Body of pancreas (tissue), 4 donors: ENCODE results near the gene MAP10. TPM values are rescaled to one million over a fixed set of nuclear protein-coding genes. Genes with fewer than 3 reads are reported as not detected.

Experiments
- ATAC-seq: fragments of 150-250 bp; one replicate; pipeline ENCODE4 v1.9.1; 2016
- DNase-seq, 4 donors: peaks; one replicate each; pipeline ENCODE4 v3.0.0-alpha.2; 2019
- H3K27ac ChIP-seq, 4 donors: fragments of 200-600 bp; sonication (generic); 1 replicate in 3 of 4; 2 replicates in 1 of 4; pipeline versions ENCODE4 v1.5.1 to v1.6.1; 2016 to 2019; ENCODE audit warnings: mild to moderate bottlenecking in 1 of 4, mixed read lengths in 1 of 4, moderate library complexity in 1 of 4
- H3K27me3 ChIP-seq, 2 donors: fragments of 200-600 bp; sonication (generic); one replicate each; pipeline ENCODE4 v1.6.0; 2016; ENCODE audit warnings: mild to moderate bottlenecking in 1 of 2
- H3K36me3 ChIP-seq, 2 donors: fragments of 200-600 bp; sonication (generic); replicated peaks in 1 of 2; 2 replicates each; pipeline ENCODE4 v1.5.1; 2016; ENCODE audit warnings: low read depth in 2 of 2; ENCODE audit not compliant: insufficient read depth in 1 of 2
- H3K4me1 ChIP-seq: fragments of 200-600 bp; sonication (generic); one replicate; pipeline ENCODE4 v1.6.0; 2016
- H3K4me3 ChIP-seq, 2 donors: fragments of 200-600 bp; sonication (generic); 1 replicate in 1 of 2; 2 replicates in 1 of 2; pipeline ENCODE4 v1.5.1; 2016 to 2019
- H3K9me3 ChIP-seq, 3 donors: fragments of 200-600 bp; sonication (generic); 1 replicate in 2 of 3; 2 replicates in 1 of 3; pipeline ENCODE4 v1.5.1; 2016
- POLR2A ChIP-seq, 3 donors: fragments of 450-650 bp; IDR thresholded peaks; one replicate each; pipeline ENCODE4 v1.6.1; 2016; ENCODE audit warnings: antibody characterized with exemption in 3 of 3, mild to moderate bottlenecking in 2 of 3
- WGBS, 2 donors: methylation state at CpG; one replicate each; pipeline ENCODE4 v1.1.5; 2017; 5-methylcytosine and 5-hydroxymethylcytosine counted together
- intact Hi-C: fragments of 100-400 bp; cut with DNase I; formaldehyde crosslinking; loops from one replicate; pipeline ENCODE4 v1.15.1; 2023
- total RNA-seq, 2 donors: library from RNA; depleted of rRNA; stranded (reverse); fragments of >200 nt; gene quantifications; one replicate each; pipeline ENCODE4 v1.1.0, GENCODE V29; 2016
- TF ChIP-seq, protein P1 (sequence below), 7 experiments: fragments of 450-650 bp in 4 of 7; fragments of 200-600 bp in 3 of 7; sonication (generic) in 3 of 7; IDR thresholded peaks; one replicate each; pipeline ENCODE4 v1.5.1; 2016 to 2019; ENCODE audit warnings: antibody characterized with exemption in 7 of 7

MAP10 gene
- total RNA-seq = 1 to 10 TPM; 2.3 to 4.2 TPM

DNA sequence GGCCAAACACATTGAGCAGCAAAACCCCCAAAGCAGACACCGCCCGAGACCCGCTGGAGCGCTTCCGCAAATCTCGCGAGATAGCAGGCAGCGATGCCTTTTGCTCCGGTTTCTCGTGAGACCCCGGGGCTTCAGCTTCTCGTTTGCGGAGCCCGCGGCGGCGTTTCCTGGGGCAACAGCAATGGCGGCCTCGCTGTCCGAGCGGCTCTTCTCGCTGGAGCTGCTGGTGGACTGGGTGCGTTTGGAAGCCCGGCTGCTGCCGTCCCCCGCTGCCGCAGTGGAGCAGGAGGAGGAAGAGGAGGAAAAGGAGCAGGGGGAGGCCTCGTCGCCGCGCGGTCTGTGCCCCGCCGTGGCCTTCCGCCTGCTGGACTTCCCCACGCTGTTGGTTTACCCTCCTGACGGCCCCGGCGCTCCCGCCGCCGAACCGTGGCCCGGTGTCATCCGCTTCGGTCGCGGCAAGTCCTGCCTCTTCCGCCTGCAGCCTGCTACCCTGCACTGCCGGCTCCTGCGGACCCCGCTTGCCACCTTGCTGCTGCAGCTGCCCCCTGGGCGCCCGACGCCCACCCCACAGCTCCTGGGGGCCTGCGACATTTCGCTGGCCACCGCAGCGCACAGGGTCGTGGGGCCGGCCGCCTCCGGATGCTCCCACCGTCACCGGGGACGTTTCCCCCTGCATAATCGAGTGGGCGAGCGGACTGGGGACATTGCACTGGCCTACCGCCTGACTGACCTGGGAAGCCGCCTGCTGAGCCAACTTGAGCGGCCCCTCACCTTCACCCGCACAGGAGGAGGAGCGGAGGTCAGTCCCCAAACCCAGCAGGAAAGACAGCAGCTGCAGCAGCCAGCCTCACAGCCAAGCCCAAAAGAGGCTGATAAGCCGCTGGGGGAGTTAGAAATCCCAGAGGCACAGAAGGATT is at the start of gene MAP10:
Gene MAP10 (plus strand): TSS at position 148 of the 917 bp plus-strand sequence. CDS start 34 bp downstream, at position 182.
- H3K4me1 ChIP-seq = peaks cover 13% of the 10 kb centered on the region
- WGBS, 2 donors = 3 to 8% methylated on average over 20 to 75 of the region's 75 CpGs
- intact Hi-C loops = no loop called here
- peak; percentile 58 to 83 (median 71) for TF ChIP-seq POLR2A (IDR thresholded peaks at IDR 0.05)
- TF ChIP-seq, protein P1, sequence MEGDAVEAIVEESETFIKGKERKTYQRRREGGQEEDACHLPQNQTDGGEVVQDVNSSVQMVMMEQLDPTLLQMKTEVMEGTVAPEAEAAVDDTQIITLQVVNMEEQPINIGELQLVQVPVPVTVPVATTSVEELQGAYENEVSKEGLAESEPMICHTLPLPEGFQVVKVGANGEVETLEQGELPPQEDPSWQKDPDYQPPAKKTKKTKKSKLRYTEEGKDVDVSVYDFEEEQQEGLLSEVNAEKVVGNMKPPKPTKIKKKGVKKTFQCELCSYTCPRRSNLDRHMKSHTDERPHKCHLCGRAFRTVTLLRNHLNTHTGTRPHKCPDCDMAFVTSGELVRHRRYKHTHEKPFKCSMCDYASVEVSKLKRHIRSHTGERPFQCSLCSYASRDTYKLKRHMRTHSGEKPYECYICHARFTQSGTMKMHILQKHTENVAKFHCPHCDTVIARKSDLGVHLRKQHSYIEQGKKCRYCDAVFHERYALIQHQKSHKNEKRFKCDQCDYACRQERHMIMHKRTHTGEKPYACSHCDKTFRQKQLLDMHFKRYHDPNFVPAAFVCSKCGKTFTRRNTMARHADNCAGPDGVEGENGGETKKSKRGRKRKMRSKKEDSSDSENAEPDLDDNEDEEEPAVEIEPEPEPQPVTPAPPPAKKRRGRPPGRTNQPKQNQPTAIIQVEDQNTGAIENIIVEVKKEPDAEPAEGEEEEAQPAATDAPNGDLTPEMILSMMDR (IDR thresholded peaks at IDR 0.05) = no peak
- no peaks in the 10 kb centered on the region for H3K9me3 ChIP-seq
- H3K36me3 ChIP-seq = no peaks in the 10 kb centered on the region
- peak within 1 kb of the TSS; percentile 66 to 77 for H3K4me3 ChIP-seq
- peak within 1 kb of the TSS; percentile 79 to 90 (median 85) for H3K27ac ChIP-seq
- peak; percentile 85 for ATAC-seq
- no peaks in the 10 kb centered on the region for H3K27me3 ChIP-seq
- peak; percentile 72 to 78 (median 78) for DNase-seq

GRCh38 chr1:232764458-232765251 is 40.6 kb upstream of the MAP10 start:
- no peak overlapping the region for H3K4me3 ChIP-seq
- no peaks in the 10 kb centered on the region for H3K36me3 ChIP-seq
- intact Hi-C loops = no loop called here
- H3K4me1 ChIP-seq = peaks cover 15% of the 10 kb centered on the region
- peak in 3 of 4 donors; percentile 34 to 58 (median 44) for DNase-seq
- TF ChIP-seq POLR2A (IDR thresholded peaks at IDR 0.05) = no peak
- TF ChIP-seq, protein P1 (IDR thresholded peaks at IDR 0.05) = no peak
- peak overlapping the region; percentile 18 to 33 (median 21) for H3K27ac ChIP-seq
- ATAC-seq = peak; percentile 69
- no peaks in the 10 kb centered on the region for H3K27me3 ChIP-seq
- no peaks in the 10 kb centered on the region for H3K9me3 ChIP-seq
- WGBS, 2 donors = 39% methylated on average over 4 of the region's 4 CpGs

- ATAC-seq = no peak
- Histone ChIP-seq H3K4me1 (peaks cover 15% of the 10 kb centered on the region), H3K27me3 (no peaks in the 10 kb centered on the region), H3K27ac (peak overlapping the region in 3 of 4 donors; percentile 12 to 33 (median 20)), H3K9me3 (no peaks in the 10 kb centered on the region), H3K4me3 (no peak overlapping the region), H3K36me3 (no peaks in the 10 kb centered on the region)
- DNase-seq = no peak
- intact Hi-C loops = no loop called here
- TF ChIP-seq, protein P1 (IDR thresholded peaks at IDR 0.05) = no peak
- TF ChIP-seq POLR2A (IDR thresholded peaks at IDR 0.05) = no peak
- WGBS, 2 donors = 48 to 54% methylated on average over 6 of the region's 6 CpGs
Measured at GRCh38 chr1:232765542-232765941, 39.7 kb upstream of the MAP10 start.

DNA sequence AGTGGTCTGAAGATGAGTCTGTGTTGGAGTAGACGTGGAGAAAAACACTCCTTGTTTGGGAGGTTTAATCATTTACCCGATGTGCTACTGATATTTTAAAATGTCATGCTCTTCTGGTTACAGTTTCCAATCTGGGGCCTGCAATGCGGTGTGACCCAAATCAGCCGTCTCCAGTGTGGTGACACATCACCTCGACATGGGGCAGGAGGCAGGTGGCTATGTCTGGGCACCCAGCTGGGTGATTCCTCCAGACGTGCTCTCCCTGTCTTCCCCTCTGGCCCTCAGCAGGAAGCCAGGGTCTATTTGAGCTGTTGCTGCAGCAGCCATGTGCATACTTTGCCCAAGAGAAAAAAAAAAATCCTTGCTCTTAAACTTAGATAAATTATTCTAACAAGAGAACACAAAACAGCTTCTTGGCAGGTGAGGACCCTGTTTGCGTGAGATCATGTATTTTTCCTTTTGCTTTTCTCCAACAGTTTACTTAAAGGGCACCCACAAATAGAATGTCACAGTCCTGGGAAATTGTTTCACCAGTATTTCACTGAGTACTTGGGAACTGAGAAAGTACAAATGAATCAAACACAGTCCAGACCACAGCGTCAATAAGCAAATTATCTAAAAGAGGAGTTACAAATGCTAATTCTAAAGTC is 38.9 kb upstream of the MAP10 start:
- TF ChIP-seq, protein P1 (IDR thresholded peaks at IDR 0.05) = no peak
- TF ChIP-seq POLR2A (IDR thresholded peaks at IDR 0.05) = no peak
- Histone ChIP-seq H3K27ac (peak overlapping the region in 3 of 4 donors; percentile 31 to 52 (median 46)), H3K36me3 (no peaks in the 10 kb centered on the region), H3K9me3 (no peaks in the 10 kb centered on the region), H3K4me1 (peaks cover 15% of the 10 kb centered on the region), H3K27me3 (no peaks in the 10 kb centered on the region), H3K4me3 (no peak overlapping the region)
- intact Hi-C loops = no loop called here
- DNase-seq = peak in 3 of 4 donors; percentile 15 to 43 (median 29)
- 42 to 43% methylated on average over 8 of the region's 8 CpGs for WGBS, 2 donors
- ATAC-seq = no peak
